GM21717 (cell line): ENCODE results near the gene ZFP2.
A peak's percentile ranks its signal among the peaks of the same experiment; 100 is the strongest.
"Not testable (repeated sequence)": the region's sequence is repeated elsewhere in the genome, so short reads cannot be mapped to it uniquely, and the experiment has no call there.

Experiments
- ATAC-seq: cut with Tn5 transposase; IDR thresholded peaks from one replicate; pipeline ENCODE4 v1.9.1; 2021; ENCODE audit warnings: mild to moderate bottlenecking, moderate library complexity; ENCODE audit not compliant: unreplicated experiment

ZFP2 gene

GRCh38 chr5:178895615-178896571, at the start of gene ZFP2:
Gene ZFP2 (plus strand): TSS chr5:178895913. CDS start chr5:178931314, 35,401 bp downstream.
- no peak for ATAC-seq

GRCh38 chr5:178849316-178849715, 46.4 kb upstream of the ZFP2 start:
- no peak for ATAC-seq

- ATAC-seq = no peak
Measured at GRCh38 chr5:178851951-178852350, 43.8 kb upstream of the ZFP2 start.

GRCh38 chr5:178854284-178854683, 41.4 kb upstream of the ZFP2 start:
- ATAC-seq = no peak

- ATAC-seq = peak; percentile 99
Measured at GRCh38 chr5:178859625-178860521, 35.8 kb upstream of the ZFP2 start, which contains the start of gene ZNF354B. Gene ZNF354B (plus strand): TSS chr5:178859953. CDS start chr5:178861048, 1,095 bp downstream.

- not testable (repeated sequence) for ATAC-seq
Measured at GRCh38 chr5:178860615-178861014, 35.1 kb upstream of the ZFP2 start.

- no peak for ATAC-seq
Measured at GRCh38 chr5:178861627-178862026, 34.1 kb upstream of the ZFP2 start.

GRCh38 chr5:178866946-178867345, 28.8 kb upstream of the ZFP2 start:
- ATAC-seq = no peak

GRCh38 chr5:178869577-178869976, 26.1 kb upstream of the ZFP2 start:
- ATAC-seq = no peak

- ATAC-seq = no peak
Measured at GRCh38 chr5:178870411-178870810, 25.3 kb upstream of the ZFP2 start.

- ATAC-seq = no peak
Measured at GRCh38 chr5:178872302-178872701, 23.4 kb upstream of the ZFP2 start.

- ATAC-seq = not testable (repeated sequence)
Measured at GRCh38 chr5:178883115-178883694, 12.5 kb upstream of the ZFP2 start.

- no peak for ATAC-seq
Measured at GRCh38 chr5:178883815-178884430, 11.8 kb upstream of the ZFP2 start.

- no peak for ATAC-seq
Measured at GRCh38 chr5:178899289-178899688, 3.6 kb downstream of the ZFP2 start.

- ATAC-seq = no peak
Measured at GRCh38 chr5:178902849-178903248, 7.1 kb downstream of the ZFP2 start.

GRCh38 chr5:178931846-178932760, 36.4 kb downstream of the ZFP2 start:
- ATAC-seq = no peak

- ATAC-seq = no peak
Measured at GRCh38 chr5:178940569-178941360, 45.1 kb downstream of the ZFP2 start, which contains the start of gene ZNF454. Gene ZNF454 (plus strand): TSS chr5:178941198. CDS start chr5:178942792, 1,594 bp downstream.

GRCh38 chr5:178941361-178941760, 45.6 kb downstream of the ZFP2 start:
- ATAC-seq = no peak
